Measurements from ENCODE around the gene PDZD8.

Gene PDZD8

DNA sequence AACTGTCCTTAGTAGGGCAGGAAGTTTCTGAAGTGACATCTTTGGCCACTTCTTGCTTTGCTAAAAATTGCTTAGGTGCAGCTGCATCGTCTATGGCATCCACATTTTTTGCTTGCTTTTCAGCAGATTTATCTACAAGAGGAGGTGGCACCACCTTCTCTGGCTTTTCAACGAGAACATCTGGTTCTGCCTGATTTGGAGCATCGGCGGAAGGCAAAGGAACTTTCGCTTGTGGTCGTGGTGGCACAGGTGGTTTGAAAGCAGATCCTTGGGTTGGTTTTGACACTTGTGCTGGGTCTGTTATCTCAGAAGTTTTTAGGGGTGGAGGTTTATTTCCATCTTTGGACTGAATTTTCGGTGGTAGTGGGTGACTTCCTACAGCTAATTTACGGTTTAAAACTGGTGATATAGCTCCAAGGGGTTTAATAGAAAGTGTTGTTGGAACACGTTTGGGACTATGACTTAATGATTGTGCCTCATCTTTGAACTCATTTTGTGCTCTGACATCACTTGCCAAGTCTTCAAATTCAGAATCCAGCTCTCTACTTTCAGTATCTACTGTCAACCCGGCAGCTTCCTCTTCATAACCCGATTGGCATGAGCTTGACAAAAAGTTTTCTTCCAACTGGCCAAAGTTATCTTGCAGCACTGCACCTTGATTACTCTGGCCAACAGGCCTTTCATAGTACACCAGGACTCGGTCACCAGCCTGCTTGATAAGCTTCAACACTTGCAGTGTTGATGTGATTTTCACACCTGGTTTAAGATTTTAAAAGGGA lies 90.3 kb downstream of the PDZD8 start:
- DNase-seq: no peak

DNA sequence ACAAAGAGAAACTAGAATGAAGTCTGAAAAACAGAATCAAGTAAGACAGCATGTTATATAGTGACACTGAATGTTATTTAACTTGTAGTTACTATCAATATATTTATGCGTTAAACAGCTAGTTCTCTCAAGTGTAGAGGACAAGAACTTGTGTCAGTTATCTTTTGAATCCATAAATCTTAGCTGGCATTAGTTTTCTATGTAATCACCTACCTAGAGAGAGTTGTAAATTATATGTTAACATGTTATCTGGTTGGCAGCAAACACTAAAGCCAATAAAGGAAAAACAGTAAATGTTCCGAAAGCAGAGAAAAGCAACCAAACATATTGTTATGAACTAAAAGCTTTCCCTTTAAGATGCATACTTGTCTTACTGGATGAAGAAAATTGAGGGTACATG lies 97.6 kb downstream of the PDZD8 start:
- no peak for DNase-seq

DNA sequence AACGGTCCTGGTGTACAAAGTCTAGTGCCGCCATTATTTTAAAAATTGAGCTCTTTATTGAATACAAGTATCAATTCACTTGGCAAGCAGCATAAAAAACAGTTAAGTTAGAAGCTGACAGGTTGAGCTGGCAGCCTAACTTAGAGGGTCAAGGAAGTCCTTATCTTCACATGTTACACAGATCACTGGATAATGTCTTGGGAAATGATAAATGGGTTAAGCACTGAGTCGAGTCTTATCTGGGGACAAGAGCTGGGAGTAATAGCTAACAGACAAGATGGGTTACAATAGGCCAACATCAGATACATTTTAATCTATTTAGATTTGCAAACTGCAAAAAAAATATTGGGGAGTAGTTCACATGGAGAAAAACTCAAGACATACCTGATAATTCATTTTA lies 100.1 kb downstream of the PDZD8 start:
- no peak for DNase-seq

DNA sequence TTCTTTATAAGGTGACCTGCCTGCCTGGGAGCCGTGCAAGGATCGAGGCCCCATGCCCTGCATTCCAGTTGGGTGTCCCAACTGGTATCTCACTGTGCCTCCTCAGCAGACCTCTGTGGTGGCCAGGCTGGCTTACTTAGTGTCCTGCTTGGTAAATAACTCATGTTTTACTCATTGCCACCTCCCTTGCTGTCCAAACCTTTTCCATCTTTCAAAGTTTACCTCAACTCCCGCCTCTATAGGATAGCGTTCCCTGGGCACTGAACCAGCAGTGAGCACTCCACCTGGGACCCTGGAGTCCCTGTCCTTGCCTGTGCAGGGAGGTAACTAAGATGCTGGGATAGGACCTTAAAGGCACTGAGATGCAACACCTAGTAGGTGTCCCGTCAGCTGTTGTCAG lies 100.7 kb downstream of the PDZD8 start:
- no peak for DNase-seq

DNA sequence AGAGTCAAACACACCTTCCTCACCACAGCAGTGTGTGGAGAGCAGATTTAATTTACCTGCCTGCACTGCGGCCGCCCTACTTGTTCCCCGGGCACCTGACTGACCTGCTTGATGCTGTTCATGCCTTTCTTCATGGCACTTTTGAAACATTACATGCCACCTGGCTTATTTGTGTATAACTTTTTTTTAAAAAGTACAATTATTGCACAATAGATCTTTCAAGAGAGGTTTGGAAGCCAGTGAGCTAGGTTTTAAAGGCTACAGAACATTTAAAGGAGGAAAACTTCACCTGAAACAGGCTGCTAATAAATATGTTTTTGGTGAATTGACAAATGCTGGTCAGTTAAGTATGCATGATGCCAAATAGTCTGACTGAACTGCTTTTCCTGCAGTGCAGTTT lies 101.3 kb downstream of the PDZD8 start:
- no peak for DNase-seq

DNA sequence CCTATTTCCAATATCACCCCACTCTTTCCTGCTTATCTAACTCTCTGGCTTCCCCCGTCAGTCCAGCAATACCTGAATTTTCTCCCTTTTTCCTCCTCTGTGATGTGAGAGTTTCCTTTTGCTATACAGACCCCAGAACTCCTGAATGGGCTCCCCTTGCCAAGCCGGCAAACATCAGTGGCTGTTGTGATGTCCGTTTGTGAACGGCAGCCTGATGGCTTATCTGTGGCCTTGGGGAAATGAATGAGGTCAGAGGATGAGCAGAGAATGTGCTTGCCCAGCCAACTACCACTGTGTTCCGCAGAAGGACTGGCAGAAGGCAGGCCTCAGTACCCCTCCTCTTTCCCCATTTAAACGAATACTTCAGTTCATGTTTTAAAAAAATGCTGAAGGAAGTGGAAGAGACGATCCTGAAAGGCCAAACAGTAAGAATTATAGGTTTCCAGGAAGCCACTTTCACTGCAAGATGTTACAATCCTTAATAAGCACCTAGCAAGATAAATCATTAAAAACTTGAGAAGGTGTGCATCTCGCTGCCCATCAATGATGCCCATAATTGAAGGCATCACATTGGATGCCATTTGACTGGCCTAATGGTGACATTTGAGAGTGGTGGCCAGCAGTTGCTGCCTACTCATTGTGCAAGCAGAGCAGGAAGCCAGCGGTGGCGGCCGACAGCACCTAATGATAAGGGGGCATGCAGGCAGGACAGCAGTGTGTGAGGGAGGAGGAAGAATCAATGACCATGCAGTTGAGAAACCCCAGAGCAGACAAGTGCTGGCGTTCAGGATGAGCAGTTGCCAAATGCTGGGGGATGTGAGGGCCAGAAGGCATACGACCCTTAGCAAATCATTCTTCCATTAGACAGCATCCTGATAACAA lies 102.8 kb downstream of the PDZD8 start:
- DNase-seq: no peak

DNA sequence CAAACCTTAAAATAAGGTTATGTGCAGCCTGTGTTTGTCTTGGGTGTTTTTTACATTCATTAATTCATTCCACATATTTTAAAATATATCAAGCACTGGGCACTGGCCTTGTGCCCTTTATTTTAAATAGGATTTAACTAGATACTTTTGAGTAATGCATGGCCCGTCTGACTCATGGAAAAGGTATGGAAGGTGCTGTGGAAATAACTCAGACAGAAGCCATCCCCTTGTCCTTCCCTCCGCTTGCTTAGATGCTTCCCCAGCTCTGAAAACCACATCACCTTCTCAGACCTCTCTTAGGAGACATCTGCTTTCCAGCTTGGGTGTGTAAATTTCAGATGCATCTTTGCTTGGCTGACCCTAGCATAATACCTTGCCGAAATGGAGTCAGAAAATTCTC lies 103.8 kb downstream of the PDZD8 start:
- no peak for DNase-seq

DNA sequence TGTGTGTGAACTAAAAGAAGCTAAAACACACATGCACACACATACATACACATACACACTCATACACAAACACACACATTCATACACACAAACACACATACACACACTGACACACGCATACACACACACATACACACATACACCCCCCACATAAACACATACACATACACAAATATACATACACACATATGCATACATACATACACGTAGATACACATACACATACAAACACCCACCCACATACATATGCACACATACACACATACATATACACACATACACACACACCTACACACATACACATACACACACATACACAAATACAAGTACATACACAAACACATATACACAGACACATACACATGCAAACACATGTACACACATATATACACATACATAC lies 106.3 kb downstream of the PDZD8 start:
- no peak for DNase-seq

DNA sequence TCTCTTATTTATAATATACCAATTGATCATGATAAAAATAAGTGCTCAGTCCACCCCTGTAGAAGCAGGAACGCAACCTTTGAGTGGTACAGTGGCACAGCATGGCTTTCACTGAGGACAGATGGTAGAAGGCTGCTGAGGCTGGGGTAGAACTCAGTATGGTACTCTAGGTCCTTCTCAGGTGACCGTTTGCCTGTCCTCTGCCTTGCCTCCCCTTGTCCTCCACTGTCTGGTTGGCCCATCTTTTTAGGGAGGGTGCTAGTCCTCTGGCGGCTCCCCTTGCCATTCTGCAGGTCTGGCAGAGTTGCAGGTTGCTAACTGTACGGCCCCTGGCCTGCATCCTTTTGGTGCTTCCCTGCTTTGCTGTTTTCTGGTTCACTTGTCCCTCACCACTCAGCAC lies 107.0 kb downstream of the PDZD8 start:
- DNase-seq: no peak

DNA sequence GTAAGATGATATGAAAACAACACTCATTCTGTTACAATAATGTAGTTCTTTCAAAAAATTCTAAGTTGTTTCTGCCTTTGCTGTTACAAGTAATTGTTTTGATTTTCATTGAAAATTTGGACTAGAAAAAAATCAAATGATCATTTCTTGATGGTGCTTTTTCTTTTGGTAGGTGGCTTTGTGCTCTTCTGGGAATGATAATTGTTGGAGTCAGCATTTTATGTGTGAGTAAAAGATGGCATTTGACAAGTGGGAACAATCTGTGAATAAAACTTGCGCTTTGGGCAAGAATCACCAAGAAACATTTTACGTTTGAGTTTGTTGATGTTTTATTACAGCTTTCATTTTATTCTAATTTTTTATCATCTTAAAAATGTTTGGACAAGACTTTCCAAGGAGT lies 108.4 kb downstream of the PDZD8 start:
- no peak for DNase-seq

DNA sequence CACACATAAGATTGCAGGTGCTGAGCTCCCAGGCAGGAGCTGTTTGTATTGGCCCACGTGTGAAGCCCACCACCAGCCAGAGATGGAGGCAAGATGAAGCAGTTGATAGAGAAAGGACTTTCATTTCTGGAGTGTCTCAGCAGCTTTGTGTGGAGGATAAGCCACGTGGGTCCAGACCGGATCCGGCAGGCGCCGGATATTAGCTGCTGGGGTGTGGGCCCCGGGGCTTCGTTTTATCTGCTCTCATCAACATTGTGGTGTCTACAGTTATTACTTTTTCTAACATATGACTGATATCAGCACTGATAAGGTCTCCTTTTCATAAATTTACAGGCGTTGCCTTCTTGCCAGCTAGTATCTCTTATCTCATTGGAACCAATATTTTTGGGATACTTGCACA lies 108.8 kb downstream of the PDZD8 start:
- no peak for DNase-seq

DNA sequence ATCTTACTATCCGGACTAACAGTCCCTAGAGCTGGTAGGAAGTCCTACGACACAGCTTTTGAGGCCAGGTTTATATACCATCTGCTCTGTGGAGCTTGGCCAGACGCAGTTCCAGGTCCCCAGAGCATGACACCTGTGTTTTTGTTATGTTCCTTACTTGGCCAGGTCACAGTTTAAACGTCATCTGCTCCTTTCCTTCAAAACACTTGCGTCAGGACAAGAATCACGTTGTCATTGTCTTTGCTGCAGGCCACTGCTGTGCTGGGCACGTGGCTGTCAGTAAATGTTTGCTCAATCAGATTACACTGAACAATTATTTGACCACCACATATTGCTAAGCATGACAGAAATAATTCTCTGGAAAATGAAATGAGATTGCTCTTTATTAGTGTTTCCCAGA lies 110.5 kb downstream of the PDZD8 start:
- no peak for DNase-seq

DNA sequence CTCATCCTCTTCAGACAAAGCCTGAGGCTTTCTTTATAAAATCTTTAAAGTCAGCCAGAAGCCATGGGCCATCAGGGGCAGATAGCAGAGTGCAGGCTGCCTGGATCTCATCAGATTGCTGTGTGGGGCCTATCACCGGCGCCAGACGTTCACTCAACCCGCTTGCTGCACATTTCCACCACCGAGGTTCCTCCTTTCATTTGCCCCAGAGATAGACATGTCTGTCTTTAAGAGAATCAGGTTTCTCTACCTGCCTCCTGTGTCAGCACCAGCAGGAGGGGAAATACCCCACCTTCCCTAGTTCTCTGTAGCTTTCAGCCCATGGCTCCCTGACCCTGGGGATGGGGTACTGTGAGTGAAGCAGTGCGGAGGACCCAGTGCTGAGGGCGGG lies 112.3 kb downstream of the PDZD8 start:
- DNase-seq: no peak

DNA sequence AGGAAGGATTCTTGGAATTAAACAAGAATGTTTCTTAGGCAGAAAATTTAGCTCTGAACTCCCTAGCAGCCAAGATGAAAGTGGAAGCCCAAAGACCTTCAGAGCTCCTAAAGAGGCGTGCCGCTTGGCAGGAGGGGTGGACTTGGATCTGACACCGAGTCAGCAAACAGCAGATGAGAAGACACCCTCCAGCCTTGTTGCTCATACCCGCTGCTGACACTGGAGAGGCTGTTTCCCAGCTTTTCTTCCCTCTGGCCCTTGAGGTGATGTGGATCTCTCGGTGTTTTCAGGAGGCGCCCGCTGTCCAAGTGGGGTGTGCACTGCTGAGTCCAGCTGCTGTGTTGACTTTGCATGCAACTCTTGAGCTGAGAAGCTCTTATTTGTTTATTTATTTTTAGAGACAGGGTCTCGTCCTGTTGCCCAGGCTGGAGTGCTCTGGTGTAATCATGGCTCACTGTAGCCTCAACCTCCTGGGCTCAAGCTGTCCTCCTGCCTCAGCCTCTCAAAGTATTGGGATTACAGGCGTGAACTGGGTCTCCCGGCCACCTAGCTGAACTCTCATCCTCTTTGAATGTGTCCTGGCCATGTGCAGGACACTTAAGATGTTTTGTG lies 112.8 kb downstream of the PDZD8 start:
- no peak for DNase-seq

DNA sequence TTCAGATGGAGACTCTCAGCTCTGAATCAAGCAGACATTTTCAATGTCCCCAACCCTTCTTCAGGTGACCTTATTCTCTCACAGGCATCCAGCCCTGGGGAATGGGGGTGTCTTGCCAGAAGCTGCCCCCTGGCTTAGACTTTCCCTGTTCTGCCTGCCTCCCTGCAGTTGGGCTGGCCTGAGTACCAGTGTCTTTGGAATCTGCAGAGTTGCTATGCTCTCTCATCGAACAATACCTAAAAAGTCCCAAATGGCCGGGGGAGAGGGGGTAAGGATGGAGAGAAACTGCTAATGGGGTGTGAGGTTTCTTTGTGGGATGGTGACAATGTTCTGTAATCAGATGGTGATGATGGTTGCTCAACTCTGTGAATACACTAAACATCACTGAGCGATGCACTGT lies 113.7 kb downstream of the PDZD8 start:
- DNase-seq: no peak

DNA sequence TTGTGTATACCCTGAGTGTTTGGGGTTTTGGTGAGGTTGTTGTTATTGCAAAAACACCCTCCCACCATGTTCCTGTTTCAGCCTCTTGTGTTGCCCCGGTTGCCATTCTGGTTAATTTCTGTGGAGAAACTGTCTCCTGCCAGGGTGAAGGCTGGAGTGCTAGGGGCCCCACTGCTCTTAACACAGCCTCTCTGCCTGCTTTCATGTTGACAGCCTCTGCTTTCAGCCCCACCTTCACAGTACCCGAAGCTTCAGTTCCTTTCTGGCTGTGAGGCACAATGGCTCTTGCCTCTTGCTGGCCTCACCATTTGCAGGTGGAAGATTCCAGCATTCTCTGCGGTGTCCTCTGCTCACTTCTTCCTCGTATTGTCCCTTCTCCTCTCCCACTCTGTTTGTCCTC lies 115.2 kb downstream of the PDZD8 start:
- DNase-seq: no peak

DNA sequence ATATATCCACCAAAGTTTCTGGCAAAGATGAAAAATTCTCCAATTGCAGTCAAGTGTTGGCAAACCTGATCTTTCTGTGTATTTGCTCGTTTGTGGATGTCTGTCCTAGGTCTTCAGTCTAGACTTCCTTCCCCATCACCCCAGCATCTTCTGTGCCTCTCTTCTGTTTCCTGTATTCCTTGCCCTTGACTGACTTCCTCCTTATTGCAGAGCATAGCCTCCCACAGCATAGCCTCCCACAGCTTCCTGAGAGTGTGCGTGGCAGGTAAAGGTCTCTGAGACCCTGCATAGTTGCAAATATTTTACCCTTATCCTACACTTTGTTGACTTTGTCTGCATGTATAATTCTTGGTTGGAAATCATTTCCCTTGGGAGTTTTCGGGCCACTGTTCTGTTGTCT lies 116.0 kb downstream of the PDZD8 start:
- DNase-seq: no peak

DNA sequence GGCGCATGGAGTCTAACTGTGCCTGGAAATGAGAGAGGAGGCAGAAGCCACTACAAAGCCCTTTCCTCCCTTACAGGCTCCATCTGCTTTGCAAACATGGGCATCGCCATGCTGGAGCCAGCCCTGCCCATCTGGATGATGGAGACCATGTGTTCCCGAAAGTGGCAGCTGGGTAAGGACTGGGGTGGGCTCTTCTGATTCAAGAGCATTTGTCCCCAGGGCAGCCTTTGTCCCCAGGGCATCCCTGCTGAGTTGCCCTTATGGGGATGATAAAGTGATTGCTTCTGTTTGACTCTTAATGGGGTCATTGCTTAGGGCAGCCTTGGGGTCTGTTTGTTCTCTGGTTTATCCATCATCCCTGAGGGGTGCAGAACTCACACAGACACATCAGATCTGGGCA lies 117.5 kb downstream of the PDZD8 start:
- no peak for DNase-seq

DNA sequence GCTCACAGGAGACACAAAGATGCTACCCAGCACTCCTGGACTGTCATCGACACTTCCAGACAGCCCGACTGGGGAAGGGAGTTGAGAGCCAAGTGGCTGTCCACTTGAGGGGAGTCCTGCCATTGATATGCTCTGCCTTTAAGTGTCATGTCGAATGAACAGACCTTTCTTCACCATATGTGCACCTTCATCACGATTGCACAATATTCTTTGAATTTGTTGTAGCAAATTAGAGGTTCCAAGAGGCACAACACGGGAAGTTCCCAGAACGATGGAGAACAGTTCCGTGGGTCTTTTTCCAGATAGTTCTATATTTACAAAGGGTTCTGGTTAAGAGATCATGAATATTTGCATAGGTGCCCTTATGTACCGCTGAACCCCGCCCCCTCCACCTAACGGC lies 118.3 kb downstream of the PDZD8 start:
- no peak for DNase-seq

DNA sequence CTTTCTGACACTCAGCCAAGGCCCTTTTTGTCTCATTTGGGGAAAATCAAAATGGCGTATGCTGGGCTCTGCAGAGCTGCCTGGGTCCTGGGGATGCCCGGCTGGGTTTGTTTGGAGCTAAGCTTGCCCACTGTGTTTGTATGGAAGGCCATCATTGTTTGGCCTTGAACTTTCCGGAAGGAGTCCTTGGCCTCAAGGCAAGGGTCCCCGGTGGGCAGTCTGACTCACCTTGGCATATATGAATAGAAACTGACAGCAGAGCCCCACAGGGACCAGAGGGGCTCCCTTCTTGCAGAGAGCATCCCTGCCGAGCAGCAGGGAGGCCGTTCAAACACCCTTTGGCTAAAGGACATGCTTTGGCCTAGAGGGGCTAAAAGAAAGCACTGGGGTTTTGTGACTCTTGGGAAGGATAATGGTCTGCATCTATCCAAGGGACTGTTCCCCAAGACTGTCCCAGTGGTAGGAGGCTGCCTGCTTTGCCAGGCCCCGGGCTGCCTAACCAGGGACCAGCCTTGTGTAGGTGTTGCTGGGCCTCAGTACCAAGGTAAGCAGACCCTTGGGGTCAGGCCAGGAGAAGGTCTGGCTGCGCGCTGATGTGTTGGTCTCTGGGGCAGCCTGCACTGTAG lies 119.3 kb downstream of the PDZD8 start:
- no peak for DNase-seq

DNA sequence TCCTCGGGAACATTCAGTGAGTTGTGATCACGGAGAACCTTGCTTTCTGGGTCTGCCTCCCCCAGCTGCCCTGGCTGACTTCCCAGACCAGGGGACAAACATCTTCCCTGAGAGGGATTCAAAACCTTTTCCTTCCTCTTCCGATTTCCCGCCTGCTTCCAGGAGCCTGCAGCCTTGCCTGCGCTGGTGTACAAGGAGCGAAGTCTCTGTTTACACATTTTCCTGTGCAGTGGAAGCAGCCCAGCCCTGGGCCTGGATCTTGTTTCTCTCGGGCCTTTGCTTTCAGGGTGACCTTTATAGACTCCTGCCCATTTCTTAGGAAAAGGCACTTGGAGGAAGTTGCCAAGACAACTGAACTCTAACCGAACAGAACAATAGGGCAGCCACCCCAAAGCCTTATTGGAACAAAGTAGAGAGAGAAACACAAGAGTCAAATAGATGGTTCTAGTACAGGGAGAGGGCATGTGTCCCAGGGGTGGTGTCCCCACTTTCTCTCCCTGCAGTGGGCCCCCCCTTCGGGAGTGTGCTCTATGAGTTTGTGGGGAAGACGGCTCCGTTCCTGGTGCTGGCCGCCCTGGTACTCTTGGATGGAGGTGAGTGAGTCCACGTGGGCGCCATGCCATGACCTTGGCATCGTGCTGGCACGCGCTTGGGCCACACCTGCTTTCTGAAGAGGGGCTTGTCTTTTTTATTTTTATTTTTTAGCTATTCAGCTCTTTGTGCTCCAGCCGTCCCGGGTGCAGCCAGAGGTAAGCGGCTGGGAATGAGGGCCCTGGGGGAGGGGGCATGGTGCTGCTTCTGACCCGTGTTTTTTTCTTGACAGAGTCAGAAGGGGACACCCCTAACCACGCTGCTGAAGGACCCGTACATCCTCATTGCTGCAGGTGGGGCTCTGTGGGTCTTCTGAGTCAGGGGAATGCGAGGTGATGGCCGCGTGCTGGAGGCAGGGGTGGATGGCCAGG lies 120.2 kb downstream of the PDZD8 start:
- no peak for DNase-seq

DNA sequence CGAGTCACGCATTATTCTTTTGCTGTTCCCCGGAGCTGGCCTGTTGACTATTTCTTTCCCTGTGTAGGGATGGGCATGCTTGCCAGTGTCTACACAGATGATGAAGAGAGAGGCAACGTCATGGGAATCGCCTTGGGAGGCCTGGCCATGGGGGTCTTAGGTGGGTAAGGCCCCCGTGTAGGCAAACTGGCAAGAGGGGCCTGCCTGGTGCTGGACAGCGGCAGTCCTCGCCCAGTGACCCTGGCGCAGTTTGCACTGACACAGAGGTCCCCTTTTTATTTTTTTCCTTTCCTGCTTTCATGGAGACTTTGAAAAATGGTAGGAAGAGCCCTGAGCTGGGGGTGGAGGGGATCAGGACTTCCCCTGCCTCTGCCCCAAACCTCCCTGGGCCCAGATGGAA lies 120.9 kb downstream of the PDZD8 start:
- no peak for DNase-seq

Data from stimulated activated CD4-positive, alpha-beta T cell treated with anti-CD3 and anti-CD28 coated beads, Interleukin-2, amount 100 ng/mL, for 24 hours (primary cell).